Stimulated activated CD8-positive, alpha-beta memory T cell treated with anti-CD3 and anti-CD28 coated beads, Interleukin-12 subunit alpha, Interleukin-12 subunit beta, amount 100 ng/mL, for 1 hour (primary cell): Measurements from ENCODE around the gene POTEI.
"Not testable (repeated sequence)": the region's sequence is repeated elsewhere in the genome, so short reads cannot be mapped to it uniquely, and the experiment has no call there.

Experiments used
- DNase-seq: peaks from one replicate; pipeline ENCODE4 v3.0.0-alpha.2; 2020; ENCODE audit warnings: low read depth

Gene POTEI

GRCh38 chr2:130509228-130509627 lies at the start of gene POTEI:
Gene POTEI (minus strand): TSS chr2:130509328. CDS start chr2:130509235, 93 bp downstream.
- DNase-seq = not testable (repeated sequence)

- not testable (repeated sequence) for DNase-seq
Measured at GRCh38 chr2:130556441-130556840, 47.3 kb upstream of the POTEI start.

GRCh38 chr2:130554178-130554577 lies 45.0 kb upstream of the POTEI start:
- not testable (repeated sequence) for DNase-seq

GRCh38 chr2:130549475-130549874 lies 40.3 kb upstream of the POTEI start:
- DNase-seq = not testable (repeated sequence)

GRCh38 chr2:130548418-130548817 lies 39.3 kb upstream of the POTEI start:
- DNase-seq = not testable (repeated sequence)

GRCh38 chr2:130544978-130545377 lies 35.9 kb upstream of the POTEI start:
- DNase-seq = not testable (repeated sequence)

GRCh38 chr2:130543785-130544528 lies 34.8 kb upstream of the POTEI start:
- not testable (repeated sequence) for DNase-seq

- DNase-seq = not testable (repeated sequence)
Measured at GRCh38 chr2:130542789-130543188, 33.7 kb upstream of the POTEI start.

- not testable (repeated sequence) for DNase-seq
Measured at GRCh38 chr2:130538271-130538670, 29.1 kb upstream of the POTEI start.

- not testable (repeated sequence) for DNase-seq
Measured at GRCh38 chr2:130536654-130537053, 27.5 kb upstream of the POTEI start.

GRCh38 chr2:130531672-130532071 lies 22.5 kb upstream of the POTEI start:
- not testable (repeated sequence) for DNase-seq

- DNase-seq = not testable (repeated sequence)
Measured at GRCh38 chr2:130531225-130531624, 22.1 kb upstream of the POTEI start.

GRCh38 chr2:130530212-130530611 lies 21.1 kb upstream of the POTEI start:
- DNase-seq = not testable (repeated sequence)

- not testable (repeated sequence) for DNase-seq
Measured at GRCh38 chr2:130529545-130529944, 20.4 kb upstream of the POTEI start.

GRCh38 chr2:130527365-130527967 lies 18.3 kb upstream of the POTEI start:
- not testable (repeated sequence) for DNase-seq

GRCh38 chr2:130522390-130522789 lies 13.3 kb upstream of the POTEI start:
- not testable (repeated sequence) for DNase-seq

- DNase-seq = not testable (repeated sequence)
Measured at GRCh38 chr2:130520992-130521391, 11.9 kb upstream of the POTEI start, which contains the start of gene CFC1B. Gene CFC1B (plus strand): TSS chr2:130521222. CDS start chr2:130521485, 263 bp downstream.

- DNase-seq = not testable (repeated sequence)
Measured at GRCh38 chr2:130518516-130519106, 9.5 kb upstream of the POTEI start.

- DNase-seq = not testable (repeated sequence)
Measured at GRCh38 chr2:130511747-130512451, 2.8 kb upstream of the POTEI start.

- not testable (repeated sequence) for DNase-seq
Measured at GRCh38 chr2:130510807-130511746, 1.9 kb upstream of the POTEI start.

GRCh38 chr2:130491073-130491472 lies 18.1 kb downstream of the POTEI start:
- not testable (repeated sequence) for DNase-seq
